SU-DHL-6 (cell line): ENCODE measurements around the gene FRMD3.

Experiments
- H2AFZ ChIP-seq: fragments of 200-600 bp; sonication (generic); 2 replicates; pipeline ENCODE4 v1.6.1; 2014; ENCODE audit warnings: low read depth, mild to moderate bottlenecking, moderate library complexity, mixed read lengths, antibody characterized with exemption, low read length; ENCODE audit not compliant: severe bottlenecking
- H3F3A ChIP-seq: fragments of 200-600 bp; shearing (Covaris generic); 2 replicates; pipeline ENCODE4 v1.6.0; 2016; ENCODE audit warnings: antibody characterized with exemption, mild to moderate bottlenecking; ENCODE audit not compliant: insufficient read depth
- H3K27ac ChIP-seq: fragments of 200-600 bp; sonication (generic); 2 replicates; pipeline ENCODE4 v1.5.1; 2016; ENCODE audit warnings: low read depth, mild to moderate bottlenecking, low read length, moderate library complexity, mixed read lengths
- H3K27me3 ChIP-seq: fragments of 200-600 bp; sonication (generic), shearing (Covaris generic); 2 replicates; pipeline ENCODE4 v1.6.0; 2014; ENCODE audit warnings: mild to moderate bottlenecking, low read length
- H3K36me3 ChIP-seq: fragments of 200-600 bp; sonication (generic); 2 replicates; pipeline ENCODE4 v1.6.1; 2014; ENCODE audit warnings: mild to moderate bottlenecking, low read length, mixed read lengths
- H3K4me2 ChIP-seq: fragments of 300-600, 200-600 bp; shearing (Covaris generic), sonication (generic); 2 replicates; pipeline ENCODE4 v1.6.0; 2014; ENCODE audit warnings: low read length, low read depth, mild to moderate bottlenecking; ENCODE audit not compliant: poor library complexity, severe bottlenecking
- H3K4me3 ChIP-seq: fragments of 200-600 bp; sonication (generic); 2 replicates; pipeline ENCODE4 v1.5.1; 2014; ENCODE audit warnings: antibody characterized with exemption, low read length, mild to moderate bottlenecking, mixed read lengths; ENCODE audit not compliant: insufficient read depth, poor library complexity, severe bottlenecking
- H3K79me2 ChIP-seq: fragments of 200-600 bp; sonication (generic); 2 replicates; pipeline ENCODE4 v1.6.1; 2014; ENCODE audit warnings: mild to moderate bottlenecking, low read length, moderate library complexity; ENCODE audit not compliant: insufficient read depth
- H3K9ac ChIP-seq: fragments of 200-600 bp; sonication (generic); 2 replicates; pipeline ENCODE4 v1.7.0; 2014; ENCODE audit warnings: mild to moderate bottlenecking, low read length
- H3K9me2 ChIP-seq: fragments of 200-600 bp; sonication (generic); replicated peaks from 2 replicates; pipeline ENCODE4 v1.6.1; 2014; ENCODE audit warnings: low read length; ENCODE audit not compliant: insufficient read depth
- H3K9me3 ChIP-seq: fragments of 200-600 bp; sonication (generic); 2 replicates; pipeline ENCODE4 v1.6.1; 2014; ENCODE audit warnings: low read length, mixed read lengths; ENCODE audit not compliant: insufficient read depth
- H4K20me1 ChIP-seq: fragments of 200-600 bp; sonication (generic); 2 replicates; pipeline ENCODE4 v1.6.1; 2014; ENCODE audit warnings: low read depth, mild to moderate bottlenecking, antibody characterized with exemption, low read length, moderate library complexity, mixed read lengths
- EZH2phosphoT487 ChIP-seq: fragments of 200-600 bp; sonication (generic), shearing (Covaris generic); conservative IDR thresholded peaks from 2 replicates; pipeline ENCODE4 v1.6.1; 2018; ENCODE audit warnings: mild to moderate bottlenecking, antibody characterized with exemption, low read length, moderate library complexity, mixed read lengths
- TF ChIP-seq, protein P1 (sequence below): fragments of 200-600 bp; sonication (generic); IDR thresholded peaks from one replicate; pipeline ENCODE4 v1.5.1; 2017; ENCODE audit warnings: antibody characterized with exemption, mild to moderate bottlenecking, low read length, moderate library complexity; ENCODE audit not compliant: insufficient read depth, poor library complexity, severe bottlenecking

Gene FRMD3

DNA sequence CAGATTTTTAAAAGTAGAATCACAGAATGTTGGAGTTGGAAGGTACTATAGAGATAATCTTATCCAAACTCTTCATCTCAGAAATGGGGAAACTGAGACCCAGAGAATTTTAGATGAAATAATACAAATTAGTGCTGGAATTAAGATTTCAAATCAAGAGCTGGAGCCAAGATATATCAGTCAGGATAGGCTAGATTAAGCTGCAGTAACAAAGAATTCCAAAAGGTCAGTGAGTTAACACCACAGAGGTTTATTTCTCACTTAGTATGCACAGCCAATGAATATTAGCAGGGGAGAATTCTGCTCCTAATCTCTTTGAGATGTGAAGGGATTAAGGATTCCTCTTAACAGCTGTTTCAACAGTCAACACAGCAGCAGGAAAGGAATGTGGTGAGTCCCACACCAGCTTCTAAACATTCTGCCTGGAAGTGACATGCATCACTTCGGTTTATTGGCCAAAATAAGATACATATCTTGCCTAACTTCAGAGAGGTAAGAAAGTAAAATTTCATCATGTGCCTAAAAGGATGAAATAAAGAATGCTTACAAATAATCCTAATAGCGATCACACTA is 136.8 kb downstream of the FRMD3 start:
- H3K9me2 ChIP-seq: no peaks in the 10 kb centered on the region
- no peaks in the 10 kb centered on the region for H3K79me2 ChIP-seq
- H2AFZ ChIP-seq: no peak overlapping the region
- no peak overlapping the region for H3K4me3 ChIP-seq
- H4K20me1 ChIP-seq: no peaks in the 10 kb centered on the region
- H3K27ac ChIP-seq: no peak overlapping the region
- H3K4me2 ChIP-seq: no peak overlapping the region
- H3K9ac ChIP-seq: no peak overlapping the region
- TF ChIP-seq EZH2phosphoT487: no peak
- TF ChIP-seq, protein P1, sequence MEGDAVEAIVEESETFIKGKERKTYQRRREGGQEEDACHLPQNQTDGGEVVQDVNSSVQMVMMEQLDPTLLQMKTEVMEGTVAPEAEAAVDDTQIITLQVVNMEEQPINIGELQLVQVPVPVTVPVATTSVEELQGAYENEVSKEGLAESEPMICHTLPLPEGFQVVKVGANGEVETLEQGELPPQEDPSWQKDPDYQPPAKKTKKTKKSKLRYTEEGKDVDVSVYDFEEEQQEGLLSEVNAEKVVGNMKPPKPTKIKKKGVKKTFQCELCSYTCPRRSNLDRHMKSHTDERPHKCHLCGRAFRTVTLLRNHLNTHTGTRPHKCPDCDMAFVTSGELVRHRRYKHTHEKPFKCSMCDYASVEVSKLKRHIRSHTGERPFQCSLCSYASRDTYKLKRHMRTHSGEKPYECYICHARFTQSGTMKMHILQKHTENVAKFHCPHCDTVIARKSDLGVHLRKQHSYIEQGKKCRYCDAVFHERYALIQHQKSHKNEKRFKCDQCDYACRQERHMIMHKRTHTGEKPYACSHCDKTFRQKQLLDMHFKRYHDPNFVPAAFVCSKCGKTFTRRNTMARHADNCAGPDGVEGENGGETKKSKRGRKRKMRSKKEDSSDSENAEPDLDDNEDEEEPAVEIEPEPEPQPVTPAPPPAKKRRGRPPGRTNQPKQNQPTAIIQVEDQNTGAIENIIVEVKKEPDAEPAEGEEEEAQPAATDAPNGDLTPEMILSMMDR: no peak
- H3K36me3 ChIP-seq: no peaks in the 10 kb centered on the region
- H3F3A ChIP-seq: no peaks in the 10 kb centered on the region
- no peaks in the 10 kb centered on the region for H3K9me3 ChIP-seq
- H3K27me3 ChIP-seq: no peaks in the 10 kb centered on the region

GRCh38 chr9:83396813-83397212 is 141.4 kb downstream of the FRMD3 start:
- Histone ChIP-seq H3K27me3 (no peaks in the 10 kb centered on the region), H3K36me3 (no peaks in the 10 kb centered on the region), H3K9me3 (no peaks in the 10 kb centered on the region), H3K79me2 (no peaks in the 10 kb centered on the region), H4K20me1 (no peaks in the 10 kb centered on the region), H3F3A (no peaks in the 10 kb centered on the region), H3K4me3 (no peak overlapping the region), H3K4me2 (no peak overlapping the region), H3K9me2 (no peaks in the 10 kb centered on the region), H3K27ac (no peak overlapping the region), H3K9ac (no peak overlapping the region), H2AFZ (no peak overlapping the region)
- TF ChIP-seq, protein P1: no peak
- TF ChIP-seq EZH2phosphoT487: no peak

- no peaks in the 10 kb centered on the region for H4K20me1 ChIP-seq
- H3K9ac ChIP-seq: no peak overlapping the region
- no peak overlapping the region for H3K4me2 ChIP-seq
- H3K27me3 ChIP-seq: no peaks in the 10 kb centered on the region
- no peaks in the 10 kb centered on the region for H3F3A ChIP-seq
- H3K4me3 ChIP-seq: no peak overlapping the region
- H3K27ac ChIP-seq: no peak overlapping the region
- no peaks in the 10 kb centered on the region for H3K36me3 ChIP-seq
- no peaks in the 10 kb centered on the region for H3K9me3 ChIP-seq
- H3K9me2 ChIP-seq: no peaks in the 10 kb centered on the region
- TF ChIP-seq, protein P1: no peak
- no peak for TF ChIP-seq EZH2phosphoT487
- no peak overlapping the region for H2AFZ ChIP-seq
- no peaks in the 10 kb centered on the region for H3K79me2 ChIP-seq
Measured at GRCh38 chr9:83396342-83396741, 141.9 kb downstream of the FRMD3 start.
